ENCODE results near the gene PPIP5K1.

DNA sequence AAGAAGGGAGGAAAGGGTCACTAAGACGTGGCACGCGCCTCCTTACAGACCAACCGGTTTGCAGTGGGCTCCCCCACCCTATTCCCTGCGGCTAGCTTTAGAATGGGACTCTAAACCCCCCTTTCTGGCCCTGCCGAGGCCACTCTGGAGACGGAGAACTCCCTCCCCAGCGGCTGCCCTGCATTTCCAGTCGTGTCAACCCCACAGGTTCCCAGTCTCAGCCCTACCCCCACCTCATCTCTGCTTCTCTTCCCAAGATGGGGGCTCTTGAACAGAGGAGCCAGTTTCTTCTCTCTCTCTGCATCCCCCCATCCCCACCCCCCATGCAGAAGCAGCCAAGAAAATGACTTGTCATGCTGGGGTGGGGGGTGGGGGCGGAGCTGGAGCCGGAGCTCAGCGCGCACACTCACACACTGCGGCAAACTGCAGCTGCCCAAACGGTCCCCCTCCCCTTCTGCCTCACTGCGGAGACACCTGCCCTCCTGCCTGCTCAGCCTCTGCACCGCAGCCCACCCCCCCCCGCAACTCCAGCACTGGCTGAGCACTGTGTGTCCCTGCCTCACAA, 71.7 kb downstream of the PPIP5K1 start:
- TF ChIP-seq POLR2A (IDR thresholded peaks at IDR 0.05), result no peak
- TF ChIP-seq, protein P1, sequence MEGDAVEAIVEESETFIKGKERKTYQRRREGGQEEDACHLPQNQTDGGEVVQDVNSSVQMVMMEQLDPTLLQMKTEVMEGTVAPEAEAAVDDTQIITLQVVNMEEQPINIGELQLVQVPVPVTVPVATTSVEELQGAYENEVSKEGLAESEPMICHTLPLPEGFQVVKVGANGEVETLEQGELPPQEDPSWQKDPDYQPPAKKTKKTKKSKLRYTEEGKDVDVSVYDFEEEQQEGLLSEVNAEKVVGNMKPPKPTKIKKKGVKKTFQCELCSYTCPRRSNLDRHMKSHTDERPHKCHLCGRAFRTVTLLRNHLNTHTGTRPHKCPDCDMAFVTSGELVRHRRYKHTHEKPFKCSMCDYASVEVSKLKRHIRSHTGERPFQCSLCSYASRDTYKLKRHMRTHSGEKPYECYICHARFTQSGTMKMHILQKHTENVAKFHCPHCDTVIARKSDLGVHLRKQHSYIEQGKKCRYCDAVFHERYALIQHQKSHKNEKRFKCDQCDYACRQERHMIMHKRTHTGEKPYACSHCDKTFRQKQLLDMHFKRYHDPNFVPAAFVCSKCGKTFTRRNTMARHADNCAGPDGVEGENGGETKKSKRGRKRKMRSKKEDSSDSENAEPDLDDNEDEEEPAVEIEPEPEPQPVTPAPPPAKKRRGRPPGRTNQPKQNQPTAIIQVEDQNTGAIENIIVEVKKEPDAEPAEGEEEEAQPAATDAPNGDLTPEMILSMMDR (IDR thresholded peaks at IDR 0.05), result no peak
- TF ChIP-seq EP300 (IDR thresholded peaks at IDR 0.05), result no peak

All from ovary (tissue), 3 donors.